GM12864 (cell line): ENCODE results near the gene SPATA22.

Experiments
- DNase-seq: peaks from one replicate; pipeline ENCODE4 v3.0.0-alpha.2; 2011; ENCODE audit warnings: low read depth
- H3K4me3 ChIP-seq: 2 replicates; pipeline ENCODE4 v1.5.1; 2011; ENCODE audit warnings: mild to moderate bottlenecking, low read depth, low read length, control low read depth
- CTCF ChIP-seq: IDR thresholded peaks from 2 replicates; pipeline ENCODE4 v1.5.1; 2011; ENCODE audit warnings: low read depth, mild to moderate bottlenecking, moderate library complexity, low read length, control low read depth, inconsistent platforms; ENCODE audit errors: missing control alignments

Gene SPATA22

GRCh38 chr17:3501344-3501743 lies 29.7 kb upstream of the SPATA22 start:
- H3K4me3 ChIP-seq: no peak overlapping the region
- DNase-seq: no peak
- no peak for TF ChIP-seq CTCF

GRCh38 chr17:3497101-3497500 lies 25.5 kb upstream of the SPATA22 start:
- DNase-seq: no peak
- TF ChIP-seq CTCF: no peak
- H3K4me3 ChIP-seq: no peak overlapping the region

- TF ChIP-seq CTCF: no peak
- H3K4me3 ChIP-seq: no peak overlapping the region
Observed at GRCh38 chr17:3485481-3486068, 14.0 kb upstream of the SPATA22 start.

GRCh38 chr17:3482852-3483251 lies 11.2 kb upstream of the SPATA22 start:
- no peak overlapping the region for H3K4me3 ChIP-seq

More at GRCh38 chr17:3485481-3486068, 14.0 kb upstream of the SPATA22 start:
- no peak for DNase-seq

GRCh38 chr17:3479988-3480387 lies 8.4 kb upstream of the SPATA22 start:
- no peak for DNase-seq
- no peak for TF ChIP-seq CTCF
- H3K4me3 ChIP-seq: no peak overlapping the region

More at GRCh38 chr17:3482852-3483251, 11.2 kb upstream of the SPATA22 start:
- DNase-seq: no peak
- no peak for TF ChIP-seq CTCF

- DNase-seq: no peak
- no peak within 1 kb of the TSS for H3K4me3 ChIP-seq
- no peak for TF ChIP-seq CTCF
Observed at GRCh38 chr17:3475812-3476610, 4.4 kb upstream of the SPATA22 start, which contains the start of gene ASPA. Gene ASPA, plus strand, starts transcription at chr17:3475997. Its CDS starts 163 bp downstream, at chr17:3476160.
